NCI-H526 treated with DMSO at 0.1 percent for 48 hours (cell line): ENCODE measurements around the gene MYBPC1.

Experiments
- DNase-seq: peaks from one replicate; lab custom pipeline; 2025; lab: John Stamatoyannopoulos, UW

Gene MYBPC1

GRCh38 chr12:101604132-101604531 is 9.4 kb downstream of the MYBPC1 start:
- DNase-seq, result no peak

- DNase-seq, result no peak
Measured at GRCh38 chr12:101607894-101608293, 13.1 kb downstream of the MYBPC1 start.

GRCh38 chr12:101608301-101609133 is 13.7 kb downstream of the MYBPC1 start:
- peak; percentile 17 for DNase-seq

- DNase-seq, result no peak
Measured at GRCh38 chr12:101609198-101609597, 14.4 kb downstream of the MYBPC1 start.

- DNase-seq, result no peak
Measured at GRCh38 chr12:101612160-101612916, 17.6 kb downstream of the MYBPC1 start.

- no peak for DNase-seq
Measured at GRCh38 chr12:101616027-101616494, 21.3 kb downstream of the MYBPC1 start.

GRCh38 chr12:101619026-101619786 is 24.4 kb downstream of the MYBPC1 start:
- DNase-seq, result no peak

GRCh38 chr12:101619858-101620761 is 25.3 kb downstream of the MYBPC1 start:
- DNase-seq, result no peak

GRCh38 chr12:101620762-101621133 is 26.0 kb downstream of the MYBPC1 start:
- no peak for DNase-seq

GRCh38 chr12:101628676-101629075 is 33.9 kb downstream of the MYBPC1 start:
- DNase-seq, result no peak

- no peak for DNase-seq
Measured at GRCh38 chr12:101634724-101635123, 40.0 kb downstream of the MYBPC1 start.

GRCh38 chr12:101637936-101638335 is 43.2 kb downstream of the MYBPC1 start:
- no peak for DNase-seq

GRCh38 chr12:101642115-101643067 is 47.6 kb downstream of the MYBPC1 start:
- no peak for DNase-seq

GRCh38 chr12:101647711-101648110 is 52.9 kb downstream of the MYBPC1 start:
- no peak for DNase-seq

- DNase-seq, result no peak
Measured at GRCh38 chr12:101648195-101648594, 53.4 kb downstream of the MYBPC1 start.

GRCh38 chr12:101650346-101651117 is 55.8 kb downstream of the MYBPC1 start:
- DNase-seq, result no peak

- DNase-seq, result peak; percentile 68
Measured at GRCh38 chr12:101653030-101653429, 58.3 kb downstream of the MYBPC1 start.

GRCh38 chr12:101653503-101653902 is 58.7 kb downstream of the MYBPC1 start:
- peak; percentile 90 for DNase-seq

- DNase-seq, result no peak
Measured at GRCh38 chr12:101654442-101654841, 59.7 kb downstream of the MYBPC1 start.
